AG04450 (cell line): ENCODE results near the gene DTD1. TPM values are rescaled to one million over a fixed set of nuclear protein-coding genes. Genes with fewer than 3 reads are reported as not detected.

Experiments used
- CTCF ChIA-PET: fragments of 300-600, 350-600 bp; formaldehyde crosslinking; extraction: SDS; loops from one replicate; lab custom pipeline; 2022; ENCODE audit warnings: antibody characterized with exemption, inconsistent platforms; lab: Charles Lee
- POLR2A ChIA-PET: fragments of 350-600 bp; formaldehyde crosslinking; extraction: SDS; loops from one replicate; lab custom pipeline; 2021; ENCODE audit warnings: antibody characterized with exemption, inconsistent platforms; lab: Yijun Ruan, JAX
- DNase-seq: peaks from one replicate; pipeline ENCODE4 v3.0.0-alpha.2; 2011; ENCODE audit warnings: low read depth, low spot score
- H3K27ac ChIP-seq: one replicate; pipeline ENCODE4 v1.5.1; 2012; ENCODE audit warnings: low read depth, low read length, control low read depth
- H3K27me3 ChIP-seq: one replicate; pipeline ENCODE4 v1.6.0; 2012; ENCODE audit warnings: low read length; ENCODE audit not compliant: control insufficient read depth, insufficient read depth
- H3K4me3 ChIP-seq: 2 replicates; pipeline ENCODE4 v1.5.1; 2011; ENCODE audit warnings: mild to moderate bottlenecking, low read depth, low read length, control low read depth
- H3K9me3 ChIP-seq: 2 replicates; pipeline ENCODE4 v1.5.1; 2012; ENCODE audit warnings: low read length; ENCODE audit not compliant: control insufficient read depth, insufficient read depth
- CTCF ChIP-seq: IDR thresholded peaks from 2 replicates; pipeline ENCODE4 v1.5.1; 2011; ENCODE audit warnings: low read depth, low read length, control low read depth, inconsistent platforms
- polyA plus RNA-seq: library from polyadenylated mRNA; depleted of rRNA; stranded (reverse); fragments of >200 nt; gene quantifications from 2 replicates; pipeline ENCODE4 v1.2.3, GENCODE V29; 2011

The DTD1 gene
- polyA plus RNA-seq, 1 experiment = 50.0 TPM

DNA sequence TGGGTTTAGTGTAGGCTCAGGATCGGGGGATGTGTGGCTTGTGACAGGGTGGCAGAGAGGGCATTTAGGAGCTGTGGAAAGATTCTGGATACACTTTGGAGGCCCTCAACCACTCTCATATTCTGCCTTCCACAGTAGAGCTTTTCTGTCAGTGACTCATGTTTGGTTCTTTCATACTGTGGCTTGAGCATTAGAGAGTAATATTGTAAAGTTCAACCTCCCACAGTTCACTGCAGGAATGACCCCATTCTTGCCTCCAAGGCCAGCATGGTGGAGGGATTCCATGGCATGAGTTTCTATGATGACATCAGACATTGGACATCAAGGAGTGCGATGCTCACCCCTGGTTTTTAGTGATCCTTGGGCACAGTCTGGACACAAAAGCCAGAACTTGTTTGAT is 50.9 kb downstream of the DTD1 start:
- no peaks in the 10 kb centered on the region for H3K27me3 ChIP-seq
- ChIA-PET POLR2A (no interaction called here), CTCF (interaction anchor here (0.6 kb wide), 1 partner anchor 50 kb away, joined by 3 read pairs; no protein-coding TSS in a partner anchor)
- DNase-seq = no peak
- no peak overlapping the region for H3K4me3 ChIP-seq
- TF ChIP-seq CTCF = no peak
- no peaks in the 10 kb centered on the region for H3K9me3 ChIP-seq
- H3K27ac ChIP-seq = no peak overlapping the region

DNA sequence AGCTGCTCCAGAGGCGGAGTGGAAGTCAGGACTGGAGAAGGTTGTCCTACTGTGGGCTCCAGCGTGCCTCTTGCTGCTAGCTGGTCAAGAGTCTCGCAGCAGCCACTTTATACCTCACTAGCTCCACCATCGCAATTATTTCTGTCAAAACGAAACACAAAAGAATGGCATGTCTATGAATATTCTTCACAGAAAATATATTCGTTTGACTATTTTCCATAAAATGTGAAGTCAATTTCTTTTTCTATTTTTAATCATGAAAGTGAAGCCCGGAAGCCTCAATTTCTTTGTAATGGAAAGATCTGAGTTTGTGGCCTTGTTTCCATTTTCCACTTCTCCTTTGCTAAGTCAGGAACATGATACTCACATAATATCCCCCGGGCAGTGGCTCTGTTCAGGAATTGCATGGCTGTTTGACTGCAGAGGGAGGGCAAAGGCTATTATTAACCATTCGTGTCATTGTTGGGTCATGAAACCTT is 51.7 kb downstream of the DTD1 start:
- TF ChIP-seq CTCF = no peak
- CTCF ChIA-PET = no interaction called here
- H3K4me3 ChIP-seq = no peak overlapping the region
- no peaks in the 10 kb centered on the region for H3K27me3 ChIP-seq
- no peak for DNase-seq
- no peaks in the 10 kb centered on the region for H3K9me3 ChIP-seq
- H3K27ac ChIP-seq = no peak overlapping the region
- POLR2A ChIA-PET = no interaction called here

DNA sequence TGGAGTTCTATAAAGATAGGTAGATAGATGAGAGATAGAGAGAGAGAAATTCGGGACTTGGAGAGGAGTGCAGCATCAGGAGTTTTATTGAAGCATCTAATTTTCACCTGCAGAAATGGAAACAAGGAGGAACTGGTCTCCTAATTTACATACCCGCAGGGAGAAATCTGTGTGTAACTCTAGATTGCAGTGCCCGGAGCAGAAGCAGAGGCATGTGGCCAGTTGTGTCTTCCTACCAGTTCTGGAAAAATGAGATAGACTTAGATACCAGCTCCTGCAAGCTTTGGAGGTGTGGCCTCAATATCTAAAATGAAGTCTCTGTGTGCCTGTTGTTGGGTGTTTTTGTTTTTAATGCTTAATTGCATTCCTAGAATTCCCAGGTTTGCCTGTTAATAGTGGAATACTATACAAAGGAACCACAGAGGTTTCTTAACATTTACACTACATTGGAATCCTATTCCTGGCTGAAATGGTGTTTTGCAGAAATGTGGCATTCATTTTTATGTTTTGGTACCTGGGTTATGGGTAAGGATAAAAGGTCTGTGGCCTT is 57.4 kb downstream of the DTD1 start:
- Histone ChIP-seq H3K27me3 (no peaks in the 10 kb centered on the region), H3K4me3 (no peak overlapping the region), H3K9me3 (no peaks in the 10 kb centered on the region), H3K27ac (no peak overlapping the region)
- TF ChIP-seq CTCF = no peak
- ChIA-PET CTCF (interaction anchor here (3.9 kb wide), 1 partner anchor 13 kb away, joined by 17 read pairs; no protein-coding TSS in a partner anchor), POLR2A (no interaction called here)
- no peak for DNase-seq

DNA sequence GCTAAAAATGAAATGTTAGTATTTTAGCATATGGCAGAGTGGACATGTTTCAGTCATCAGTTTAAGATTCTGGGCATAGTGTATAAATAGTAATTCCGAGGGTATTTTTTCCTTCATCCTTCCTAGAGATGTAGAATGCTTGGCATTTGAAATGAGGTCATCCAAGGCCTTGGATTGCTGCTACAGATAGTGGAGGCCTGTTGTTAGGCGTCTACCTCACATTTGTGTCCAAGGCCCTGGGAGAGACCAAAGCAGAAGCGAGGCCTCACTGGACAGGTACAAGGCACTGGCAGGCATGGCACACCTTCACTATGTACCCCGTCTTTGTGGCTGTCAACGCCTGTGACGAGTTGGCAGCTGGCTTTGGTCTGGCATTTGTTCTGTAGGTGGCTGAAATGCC is 58.0 kb downstream of the DTD1 start:
- Histone ChIP-seq H3K4me3 (no peak overlapping the region), H3K27ac (no peak overlapping the region), H3K27me3 (no peaks in the 10 kb centered on the region), H3K9me3 (no peaks in the 10 kb centered on the region)
- DNase-seq = no peak
- no peak for TF ChIP-seq CTCF
- CTCF ChIA-PET = interaction anchor here (3.9 kb wide), 1 partner anchor 13 kb away, joined by 17 read pairs; no protein-coding TSS in a partner anchor
- POLR2A ChIA-PET = no interaction called here

DNA sequence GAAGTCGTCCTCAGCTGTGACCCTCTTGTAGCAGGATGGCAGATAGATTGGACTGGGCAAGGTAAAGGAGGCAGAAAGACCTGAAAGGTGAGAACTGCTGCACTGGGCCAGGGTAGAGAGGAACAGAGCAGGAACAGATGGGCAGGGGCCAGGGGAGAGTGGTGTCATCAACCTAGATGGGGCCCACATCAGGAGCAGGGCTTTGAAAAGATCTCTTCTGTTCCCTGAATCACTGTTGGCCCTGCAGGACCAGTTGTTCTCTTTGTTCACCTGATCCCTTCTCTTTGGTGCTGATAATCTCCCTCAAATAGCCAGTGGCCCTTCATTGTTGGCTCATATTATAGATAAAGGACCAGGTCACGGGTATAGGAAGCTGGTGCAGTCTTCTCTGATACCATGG is 59.9 kb downstream of the DTD1 start:
- POLR2A ChIA-PET = no interaction called here
- no peaks in the 10 kb centered on the region for H3K27me3 ChIP-seq
- H3K9me3 ChIP-seq = no peaks in the 10 kb centered on the region
- H3K4me3 ChIP-seq = no peak overlapping the region
- TF ChIP-seq CTCF = no peak
- CTCF ChIA-PET = interaction anchor here (3.9 kb wide), 1 partner anchor 15 kb away, joined by 17 read pairs; no protein-coding TSS in a partner anchor
- no peak for DNase-seq
- H3K27ac ChIP-seq = no peak overlapping the region
